HepG2 (cell line): ENCODE data around the gene PGC.

Experiments used
- CREB1 ChIP-seq, 2 experiments: fragments of 450-650 bp in 1 of 2; IDR thresholded peaks; 2 replicates each; pipeline ENCODE4 v1.6.1; 2016 to 2017; ENCODE audit warnings: control low read depth in 1 of 2, mild to moderate bottlenecking in 1 of 2, missing compliant biosample characterization in 1 of 2, missing genetic modification characterization in 1 of 2
- CREM ChIP-seq, 2 experiments: sonication (generic) in 1 of 2; formaldehyde crosslinking in 1 of 2; IDR thresholded peaks; 2 replicates each; pipeline versions ENCODE4 v1.4.0 to v1.6.1; 2016 to 2020; ENCODE audit warnings: antibody characterized with exemption in 1 of 2, mild to moderate bottlenecking in 1 of 2, missing genetic modification reagents in 1 of 2
- EP300 ChIP-seq, 3 experiments: sonication (generic) in 1 of 3; formaldehyde crosslinking in 1 of 3; IDR thresholded peaks; 2 replicates each; pipeline versions ENCODE4 v1.5.1 to v1.6.1; 2011 to 2020; ENCODE audit warnings: low read depth in 2 of 3, low read length in 2 of 3, borderline replicate concordance in 1 of 3, improper control_type of control experiment in 1 of 3, mild to moderate bottlenecking in 1 of 3, missing genetic modification reagents in 1 of 3, moderate library complexity in 1 of 3
- HIVEP1 ChIP-seq: sonication (generic); formaldehyde crosslinking; IDR thresholded peaks from 2 replicates; pipeline ENCODE4 v1.4.0; 2020; ENCODE audit warnings: mild to moderate bottlenecking, missing genetic modification reagents
- MIXL1 ChIP-seq: IDR thresholded peaks from 2 replicates; pipeline ENCODE4 v1.6.1; 2016
- NR2F1 ChIP-seq, 2 experiments: fragments of 450-650 bp in 1 of 2; formaldehyde crosslinking in 1 of 2; IDR thresholded peaks; 2 replicates each; pipeline versions ENCODE4 v1.5.0 to v1.6.1; 2016 to 2020; ENCODE audit warnings: mild to moderate bottlenecking in 1 of 2, missing compliant biosample characterization in 1 of 2, missing genetic modification reagents in 1 of 2, moderate library complexity in 1 of 2
- TF ChIP-seq, protein P1 (sequence below): IDR thresholded peaks from 2 replicates; pipeline ENCODE4 v1.6.1; 2016; ENCODE audit warnings: low read depth
- TF ChIP-seq, protein P2 (sequence below): sonication (generic); formaldehyde crosslinking; IDR thresholded peaks from 2 replicates; pipeline ENCODE4 v1.4.0; 2020; ENCODE audit warnings: mild to moderate bottlenecking, missing genetic modification reagents
- TF ChIP-seq, protein P3 (sequence below): IDR thresholded peaks from 2 replicates; pipeline ENCODE4 v1.6.1; 2016; ENCODE audit warnings: low read depth, borderline replicate concordance

DNA sequence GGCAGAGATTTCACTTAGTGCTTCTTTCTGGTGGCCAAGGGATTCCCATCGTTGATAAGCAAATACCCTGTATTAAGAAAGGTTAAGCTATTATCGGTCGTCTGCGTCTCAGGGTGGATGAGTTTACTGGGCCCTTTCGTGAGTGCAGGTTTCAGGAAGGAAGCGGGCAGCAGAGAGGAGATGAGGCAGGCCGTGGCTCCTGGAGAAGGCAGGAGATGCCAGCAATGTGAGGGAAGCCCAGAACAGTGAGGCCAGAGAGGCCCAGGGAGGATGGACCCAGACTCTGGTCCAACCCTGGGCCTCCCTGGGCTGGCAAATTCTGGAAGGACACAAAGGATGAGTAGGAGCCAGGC lies 23.0 kb downstream of the PGC start:
- TF ChIP-seq, protein P1, sequence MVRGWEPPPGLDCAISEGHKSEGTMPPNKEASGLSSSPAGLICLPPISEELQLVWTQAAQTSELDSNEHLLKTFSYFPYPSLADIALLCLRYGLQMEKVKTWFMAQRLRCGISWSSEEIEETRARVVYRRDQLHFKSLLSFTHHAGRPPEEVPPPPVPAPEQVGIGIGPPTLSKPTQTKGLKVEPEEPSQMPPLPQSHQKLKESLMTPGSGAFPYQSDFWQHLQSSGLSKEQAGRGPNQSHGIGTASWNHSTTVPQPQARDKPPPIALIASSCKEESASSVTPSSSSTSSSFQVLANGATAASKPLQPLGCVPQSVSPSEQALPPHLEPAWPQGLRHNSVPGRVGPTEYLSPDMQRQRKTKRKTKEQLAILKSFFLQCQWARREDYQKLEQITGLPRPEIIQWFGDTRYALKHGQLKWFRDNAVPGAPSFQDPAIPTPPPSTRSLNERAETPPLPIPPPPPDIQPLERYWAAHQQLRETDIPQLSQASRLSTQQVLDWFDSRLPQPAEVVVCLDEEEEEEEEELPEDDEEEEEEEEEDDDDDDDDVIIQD (CRISPR knock-in tag) = no peak
- TF ChIP-seq EP300 (IDR thresholded peaks at IDR 0.05; ENCODE audit: low read depth in 2 of 2, low read length in 2 of 2) = no peak
- no peak for TF ChIP-seq EP300 (CRISPR knock-in tag; IDR thresholded peaks at IDR 0.05; ENCODE audit: borderline replicate concordance)
- TF ChIP-seq HIVEP1 = no peak
- no peak for TF ChIP-seq CREB1 (IDR thresholded peaks at IDR 0.05)
- no peak for TF ChIP-seq CREB1 (CRISPR knock-in tag; IDR thresholded peaks at IDR 0.05)
- TF ChIP-seq MIXL1 (CRISPR knock-in tag) = no peak
- no peak for TF ChIP-seq CREM (IDR thresholded peaks at IDR 0.05)
- no peak for TF ChIP-seq CREM (CRISPR knock-in tag; IDR thresholded peaks at IDR 0.05)
- TF ChIP-seq, protein P2, sequence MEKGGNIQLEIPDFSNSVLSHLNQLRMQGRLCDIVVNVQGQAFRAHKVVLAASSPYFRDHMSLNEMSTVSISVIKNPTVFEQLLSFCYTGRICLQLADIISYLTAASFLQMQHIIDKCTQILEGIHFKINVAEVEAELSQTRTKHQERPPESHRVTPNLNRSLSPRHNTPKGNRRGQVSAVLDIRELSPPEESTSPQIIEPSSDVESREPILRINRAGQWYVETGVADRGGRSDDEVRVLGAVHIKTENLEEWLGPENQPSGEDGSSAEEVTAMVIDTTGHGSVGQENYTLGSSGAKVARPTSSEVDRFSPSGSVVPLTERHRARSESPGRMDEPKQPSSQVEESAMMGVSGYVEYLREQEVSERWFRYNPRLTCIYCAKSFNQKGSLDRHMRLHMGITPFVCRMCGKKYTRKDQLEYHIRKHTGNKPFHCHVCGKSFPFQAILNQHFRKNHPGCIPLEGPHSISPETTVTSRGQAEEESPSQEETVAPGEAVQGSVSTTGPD = no peak
- TF ChIP-seq NR2F1 (CRISPR knock-in tag; IDR thresholded peaks at IDR 0.05) = no peak
- TF ChIP-seq, protein P3, sequence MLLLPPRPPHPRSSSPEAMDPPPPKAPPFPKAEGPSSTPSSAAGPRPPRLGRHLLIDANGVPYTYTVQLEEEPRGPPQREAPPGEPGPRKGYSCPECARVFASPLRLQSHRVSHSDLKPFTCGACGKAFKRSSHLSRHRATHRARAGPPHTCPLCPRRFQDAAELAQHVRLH (CRISPR knock-in tag) = no peak
